ENCODE data around the gene CAMKK2. TPM values are rescaled to one million over a fixed set of nuclear protein-coding genes. Genes with fewer than 3 reads are reported as not detected.

Gene CAMKK2
- total and polyA plus RNA-seq, 2 of the 4 experiments (the other 2 are of a cell fraction), result 15.2 to 24.7 TPM

- Histone ChIP-seq H3K9me1 (ENCODE audit: insufficient read depth, low read length) (no peaks in the 10 kb centered on the region), H3K4me3 (ENCODE audit: insufficient read depth, low read depth, low read length) (no peak overlapping the region), H4K5ac (ENCODE audit: low read depth, low read length) (no peak overlapping the region), H2AK9ac (replicated peaks; ENCODE audit: low read depth, low read length, poor library complexity) (no peak overlapping the region), H2BK15ac (ENCODE audit: low read depth, low read length) (no peak overlapping the region), H2AK5ac (ENCODE audit: low read depth, low read length) (no peak overlapping the region), H4K91ac (ENCODE audit: insufficient read depth, low read depth, low read length) (no peak overlapping the region), H3K4me1 (ENCODE audit: control insufficient read depth, insufficient read depth, low read length) (no peaks in the 10 kb centered on the region), H3K4me2 (ENCODE audit: low read depth, low read length) (no peak overlapping the region), H3K9ac (ENCODE audit: low read depth, low read length) (no peak overlapping the region), H4K20me1 (ENCODE audit: insufficient read depth, low read length) (no peaks in the 10 kb centered on the region), H3K79me1 (ENCODE audit: low read depth in 1 of 2, low read length in 2 of 2) (peaks cover 3 to 10% of the 10 kb centered on the region in 2 experiments; a peak in 2 of 4 replicates), H3K27me3 (ENCODE audit: control insufficient read depth, insufficient read depth, low read length) (no peaks in the 10 kb centered on the region), H3K36me3 (ENCODE audit: control insufficient read depth, insufficient read depth, low read length) (peaks cover 41% of the 10 kb centered on the region), H2BK20ac (ENCODE audit: low read depth, low read length) (no peak overlapping the region), H3K23ac (ENCODE audit: low read depth, low read length) (no peak overlapping the region), H3K27ac (ENCODE audit: insufficient read depth, low read length) (no peak overlapping the region), H2AFZ (replicated peaks; ENCODE audit: low read length, poor library complexity) (no peak overlapping the region), H3K56ac (ENCODE audit: extremely low read depth, insufficient read depth, low read length) (no peak overlapping the region), H3K9me3 (ENCODE audit: control insufficient read depth, insufficient read depth, low read length) (no peaks in the 10 kb centered on the region), H2BK120ac (ENCODE audit: low read depth, low read length) (no peak overlapping the region), H4K8ac (ENCODE audit: low read depth in 2 of 2, low read length in 2 of 2) (no peak overlapping the region), H3K4ac (ENCODE audit: low read depth, low read length) (no peak overlapping the region), H3K18ac (ENCODE audit: low read depth, low read length) (no peak overlapping the region), H3K14ac (replicated peaks; ENCODE audit: low read depth, low read length) (no peak overlapping the region), H2BK5ac (ENCODE audit: low read depth, low read length, poor library complexity, severe bottlenecking) (no peak overlapping the region)
- no TSS peak for BruUV-seq (replicated peaks)
- CTCF ChIA-PET, result no interaction called here
- POLR2A ChIA-PET (ENCODE audit: unreplicated experiment), result no interaction called here
- no peak for TF ChIP-seq CEBPB (IDR thresholded peaks at IDR 0.05; ENCODE audit: low read depth, low read length)
- TF ChIP-seq, protein P1, sequence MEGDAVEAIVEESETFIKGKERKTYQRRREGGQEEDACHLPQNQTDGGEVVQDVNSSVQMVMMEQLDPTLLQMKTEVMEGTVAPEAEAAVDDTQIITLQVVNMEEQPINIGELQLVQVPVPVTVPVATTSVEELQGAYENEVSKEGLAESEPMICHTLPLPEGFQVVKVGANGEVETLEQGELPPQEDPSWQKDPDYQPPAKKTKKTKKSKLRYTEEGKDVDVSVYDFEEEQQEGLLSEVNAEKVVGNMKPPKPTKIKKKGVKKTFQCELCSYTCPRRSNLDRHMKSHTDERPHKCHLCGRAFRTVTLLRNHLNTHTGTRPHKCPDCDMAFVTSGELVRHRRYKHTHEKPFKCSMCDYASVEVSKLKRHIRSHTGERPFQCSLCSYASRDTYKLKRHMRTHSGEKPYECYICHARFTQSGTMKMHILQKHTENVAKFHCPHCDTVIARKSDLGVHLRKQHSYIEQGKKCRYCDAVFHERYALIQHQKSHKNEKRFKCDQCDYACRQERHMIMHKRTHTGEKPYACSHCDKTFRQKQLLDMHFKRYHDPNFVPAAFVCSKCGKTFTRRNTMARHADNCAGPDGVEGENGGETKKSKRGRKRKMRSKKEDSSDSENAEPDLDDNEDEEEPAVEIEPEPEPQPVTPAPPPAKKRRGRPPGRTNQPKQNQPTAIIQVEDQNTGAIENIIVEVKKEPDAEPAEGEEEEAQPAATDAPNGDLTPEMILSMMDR (conservative IDR thresholded peaks at IDR 0.05; ENCODE audit: low read depth, low read length), result no peak
- TF ChIP-seq, protein P2, sequence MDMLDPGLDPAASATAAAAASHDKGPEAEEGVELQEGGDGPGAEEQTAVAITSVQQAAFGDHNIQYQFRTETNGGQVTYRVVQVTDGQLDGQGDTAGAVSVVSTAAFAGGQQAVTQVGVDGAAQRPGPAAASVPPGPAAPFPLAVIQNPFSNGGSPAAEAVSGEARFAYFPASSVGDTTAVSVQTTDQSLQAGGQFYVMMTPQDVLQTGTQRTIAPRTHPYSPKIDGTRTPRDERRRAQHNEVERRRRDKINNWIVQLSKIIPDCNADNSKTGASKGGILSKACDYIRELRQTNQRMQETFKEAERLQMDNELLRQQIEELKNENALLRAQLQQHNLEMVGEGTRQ (IDR thresholded peaks at IDR 0.05; ENCODE audit: low read depth, low read length), result no peak
- TF ChIP-seq RAD21 (IDR thresholded peaks at IDR 0.05; ENCODE audit: low read length), result no peak
- TF ChIP-seq POLR2A (IDR thresholded peaks at IDR 0.05; ENCODE audit: low read depth, low read length), result no peak
- TF ChIP-seq BHLHE40 (IDR thresholded peaks at IDR 0.05; ENCODE audit: low read depth, low read length), result no peak
- no peak for TF ChIP-seq FOS (IDR thresholded peaks at IDR 0.05; ENCODE audit: low read depth, low read length)
- no peak for TF ChIP-seq RFX5 (IDR thresholded peaks at IDR 0.05; ENCODE audit: low read depth, low read length)
- TF ChIP-seq RCOR1 (IDR thresholded peaks at IDR 0.05; ENCODE audit: insufficient replicate concordance, low read length), result no peak
- no peak for TF ChIP-seq CHD1 (IDR thresholded peaks at IDR 0.05; ENCODE audit: low read depth, low read length)
- TF ChIP-seq ELK1 (IDR thresholded peaks at IDR 0.05; ENCODE audit: borderline replicate concordance, low read depth, low read length), result no peak
- dilution Hi-C loops (cut with HindIII; ENCODE audit: low sequenced_read_pairs, unreplicated experiment) (no loop called here), intact Hi-C loops (cut with micrococcal nuclease) (loop anchor here (5.0 kb wide), 1 partner anchor 71 kb away; the partner anchor contains the start of gene RNF34), in situ Hi-C loops (cut with MboI; ENCODE audit: low sequenced_read_pairs) (no loop called here)
- DNase-seq (no peak), ATAC-seq (ENCODE audit: low read depth) (no peak)
- WGBS, 2 experiments (ENCODE audit: extremely low coverage in 2 of 2, insufficient read length in 1 of 2), result 100% methylated on average over 1 of the region's 6 CpGs; no CpG with 5 or more reads in 1 of the 2 experiments
Measured at GRCh38 chr12:121331248-121331647, 34.7 kb upstream of the CAMKK2 start.
